HG03565 (cell line): ENCODE data around the gene AGPS.
"Not testable (repeated sequence)": the region's sequence is repeated elsewhere in the genome, so short reads cannot be mapped to it uniquely, and the experiment has no call there.

Experiments
- ATAC-seq: cut with Tn5 transposase; IDR thresholded peaks from one replicate; pipeline ENCODE4 v1.9.1; 2021; ENCODE audit warnings: mild to moderate bottlenecking, moderate library complexity; ENCODE audit not compliant: unreplicated experiment

AGPS gene

GRCh38 chr2:177392373-177393202 lies at the start of gene AGPS:
TSS of gene AGPS (plus strand) at chr2:177392773. CDS start at chr2:177392790, 17 bp downstream.
- peak; percentile 74 for ATAC-seq

GRCh38 chr2:177343773-177344172 lies 48.8 kb upstream of the AGPS start:
- ATAC-seq, result no peak

- ATAC-seq, result no peak
These were observed 48.3 kb upstream of the AGPS start for GRCh38 chr2:177344316-177344715.

- no peak for ATAC-seq
These were observed 46.4 kb upstream of the AGPS start for GRCh38 chr2:177346192-177346591.

- ATAC-seq, result no peak
These were observed 45.0 kb upstream of the AGPS start for GRCh38 chr2:177347570-177347969.

- no peak for ATAC-seq
These were observed 44.4 kb upstream of the AGPS start for GRCh38 chr2:177348118-177348654.

GRCh38 chr2:177348733-177349693 lies 43.6 kb upstream of the AGPS start:
- peak; percentile 51 for ATAC-seq

- not testable (repeated sequence) for ATAC-seq
These were observed 41.9 kb upstream of the AGPS start for GRCh38 chr2:177350624-177351023.

GRCh38 chr2:177351121-177351520 lies 41.5 kb upstream of the AGPS start:
- not testable (repeated sequence) for ATAC-seq

GRCh38 chr2:177352441-177353186 lies 40.0 kb upstream of the AGPS start:
- no peak for ATAC-seq

GRCh38 chr2:177353187-177353478 lies 39.4 kb upstream of the AGPS start:
- ATAC-seq, result no peak

GRCh38 chr2:177354541-177354940 lies 38.0 kb upstream of the AGPS start:
- ATAC-seq, result not testable (repeated sequence)

- ATAC-seq, result no peak
These were observed 36.7 kb upstream of the AGPS start for GRCh38 chr2:177355874-177356273.

GRCh38 chr2:177359836-177360595 lies 32.6 kb upstream of the AGPS start:
- no peak for ATAC-seq

- ATAC-seq, result no peak
These were observed 30.1 kb upstream of the AGPS start for GRCh38 chr2:177362499-177362898.

GRCh38 chr2:177363332-177363731 lies 29.2 kb upstream of the AGPS start:
- ATAC-seq, result no peak

- ATAC-seq, result not testable (repeated sequence)
These were observed 26.8 kb upstream of the AGPS start for GRCh38 chr2:177365764-177366163.

- ATAC-seq, result not testable (repeated sequence)
These were observed 24.6 kb upstream of the AGPS start for GRCh38 chr2:177368023-177368422.

GRCh38 chr2:177379354-177379753 lies 13.2 kb upstream of the AGPS start:
- no peak for ATAC-seq

- no peak for ATAC-seq
These were observed 12.4 kb upstream of the AGPS start for GRCh38 chr2:177380181-177380580.
